Dendritic cell treated with granulocyte-macrophage colony-stimulating factor and Interleukin-4, amounts not matched to agents 40 ng/mL and 50 ng/mL, for 4 days (primary cell): Measurements from ENCODE around the gene CAPN8.

Source experiments
- H3K27ac Mint-ChIP-seq: one replicate; pipeline ENCODE4 v1.8.0; 2022; ENCODE audit warnings: mild to moderate bottlenecking, mixed read lengths
- H3K27me3 Mint-ChIP-seq: one replicate; pipeline ENCODE4 v1.8.0; 2022; ENCODE audit warnings: mild to moderate bottlenecking, mixed read lengths
- H3K36me3 Mint-ChIP-seq: one replicate; pipeline ENCODE4 v1.8.0; 2022; ENCODE audit warnings: low read depth, mixed read lengths
- H3K4me1 Mint-ChIP-seq: one replicate; pipeline ENCODE4 v1.8.0; 2022; ENCODE audit warnings: low read depth, mixed read lengths
- H3K4me3 Mint-ChIP-seq: one replicate; pipeline ENCODE4 v1.8.0; 2022; ENCODE audit warnings: mild to moderate bottlenecking, moderate library complexity, mixed read lengths
- H3K9me3 Mint-ChIP-seq: one replicate; pipeline ENCODE4 v1.8.0; 2022; ENCODE audit warnings: mixed read lengths
- intact Hi-C: fragments of 100-400 bp; cut with micrococcal nuclease; formaldehyde crosslinking; loops from one replicate; pipeline ENCODE4 v1.15.0; 2022

The CAPN8 gene

GRCh38 chr1:223654083-223654482 lies 11.4 kb downstream of the CAPN8 start:
- Mint-ChIP-seq H3K27ac (no peak overlapping the region), H3K4me1 (no peaks in the 10 kb centered on the region), H3K36me3 (no peaks in the 10 kb centered on the region), H3K27me3 (peaks cover 12% of the 10 kb centered on the region), H3K4me3 (no peak overlapping the region), H3K9me3 (no peaks in the 10 kb centered on the region)
- intact Hi-C loops = no loop called here

GRCh38 chr1:223653431-223653830 lies 12.1 kb downstream of the CAPN8 start:
- no peak overlapping the region for H3K4me3 Mint-ChIP-seq

GRCh38 chr1:223653015-223653414 lies 12.5 kb downstream of the CAPN8 start:
- H3K9me3 Mint-ChIP-seq = no peaks in the 10 kb centered on the region
- intact Hi-C loops = no loop called here
- peaks cover 13% of the 10 kb centered on the region for H3K27me3 Mint-ChIP-seq

More at GRCh38 chr1:223653431-223653830, 12.1 kb downstream of the CAPN8 start:
- Mint-ChIP-seq H3K36me3 (no peaks in the 10 kb centered on the region), H3K27me3 (peaks cover 12% of the 10 kb centered on the region), H3K4me1 (no peaks in the 10 kb centered on the region), H3K27ac (no peak overlapping the region), H3K9me3 (no peaks in the 10 kb centered on the region)
- intact Hi-C loops = no loop called here

GRCh38 chr1:223652436-223652941 lies 13.0 kb downstream of the CAPN8 start:
- H3K4me3 Mint-ChIP-seq = no peak overlapping the region

More at GRCh38 chr1:223653015-223653414, 12.5 kb downstream of the CAPN8 start:
- Mint-ChIP-seq H3K4me3 (no peak overlapping the region), H3K36me3 (no peaks in the 10 kb centered on the region), H3K27ac (no peak overlapping the region), H3K4me1 (no peaks in the 10 kb centered on the region)

GRCh38 chr1:223651291-223651991 lies 14.1 kb downstream of the CAPN8 start:
- Mint-ChIP-seq H3K27me3 (peaks cover 13% of the 10 kb centered on the region), H3K4me1 (no peaks in the 10 kb centered on the region), H3K27ac (no peak overlapping the region), H3K36me3 (no peaks in the 10 kb centered on the region), H3K4me3 (no peak overlapping the region), H3K9me3 (no peaks in the 10 kb centered on the region)
- intact Hi-C loops = no loop called here

More at GRCh38 chr1:223652436-223652941, 13.0 kb downstream of the CAPN8 start:
- H3K27ac Mint-ChIP-seq = no peak overlapping the region
- H3K36me3 Mint-ChIP-seq = no peaks in the 10 kb centered on the region
- no peaks in the 10 kb centered on the region for H3K9me3 Mint-ChIP-seq
- peaks cover 13% of the 10 kb centered on the region for H3K27me3 Mint-ChIP-seq
- intact Hi-C loops = no loop called here
- no peaks in the 10 kb centered on the region for H3K4me1 Mint-ChIP-seq

- Mint-ChIP-seq H3K36me3 (no peaks in the 10 kb centered on the region), H3K27me3 (peaks cover 15% of the 10 kb centered on the region), H3K27ac (no peak overlapping the region), H3K4me1 (no peaks in the 10 kb centered on the region), H3K4me3 (no peak overlapping the region), H3K9me3 (no peaks in the 10 kb centered on the region)
- intact Hi-C loops = no loop called here
Observed at GRCh38 chr1:223650465-223650864, 15.0 kb downstream of the CAPN8 start.

- Mint-ChIP-seq H3K4me3 (no peak overlapping the region), H3K4me1 (no peaks in the 10 kb centered on the region), H3K9me3 (no peaks in the 10 kb centered on the region), H3K27me3 (peaks cover 19% of the 10 kb centered on the region), H3K36me3 (no peaks in the 10 kb centered on the region), H3K27ac (no peak overlapping the region)
- intact Hi-C loops = no loop called here
Observed at GRCh38 chr1:223649222-223649621, 16.3 kb downstream of the CAPN8 start.

GRCh38 chr1:223647249-223647648 lies 18.3 kb downstream of the CAPN8 start:
- Mint-ChIP-seq H3K36me3 (no peaks in the 10 kb centered on the region), H3K4me3 (no peak overlapping the region), H3K27me3 (peaks cover 14% of the 10 kb centered on the region), H3K9me3 (no peaks in the 10 kb centered on the region), H3K4me1 (no peaks in the 10 kb centered on the region), H3K27ac (no peak overlapping the region)
- intact Hi-C loops = no loop called here

GRCh38 chr1:223645903-223646302 lies 19.6 kb downstream of the CAPN8 start:
- Mint-ChIP-seq H3K27me3 (peaks cover 18% of the 10 kb centered on the region), H3K4me3 (no peak overlapping the region), H3K36me3 (no peaks in the 10 kb centered on the region), H3K9me3 (peaks cover 9% of the 10 kb centered on the region), H3K27ac (no peak overlapping the region), H3K4me1 (no peaks in the 10 kb centered on the region)
- intact Hi-C loops = no loop called here

- H3K4me3 Mint-ChIP-seq = no peak overlapping the region
- intact Hi-C loops = no loop called here
- no peak overlapping the region for H3K27ac Mint-ChIP-seq
- H3K4me1 Mint-ChIP-seq = no peaks in the 10 kb centered on the region
- peaks cover 16% of the 10 kb centered on the region for H3K27me3 Mint-ChIP-seq
- H3K9me3 Mint-ChIP-seq = peaks cover 23% of the 10 kb centered on the region
- no peaks in the 10 kb centered on the region for H3K36me3 Mint-ChIP-seq
Observed at GRCh38 chr1:223642237-223642636, 23.3 kb downstream of the CAPN8 start.

GRCh38 chr1:223641523-223642039 lies 23.9 kb downstream of the CAPN8 start:
- Mint-ChIP-seq H3K27ac (no peak overlapping the region), H3K27me3 (peaks cover 21% of the 10 kb centered on the region), H3K4me3 (no peak overlapping the region), H3K9me3 (peaks cover 23% of the 10 kb centered on the region), H3K36me3 (no peaks in the 10 kb centered on the region), H3K4me1 (no peaks in the 10 kb centered on the region)
- intact Hi-C loops = no loop called here

GRCh38 chr1:223639331-223639749 lies 26.2 kb downstream of the CAPN8 start:
- H3K36me3 Mint-ChIP-seq = no peaks in the 10 kb centered on the region
- intact Hi-C loops = no loop called here
- peaks cover 34% of the 10 kb centered on the region for H3K9me3 Mint-ChIP-seq
- H3K27me3 Mint-ChIP-seq = peaks cover 14% of the 10 kb centered on the region
- no peak overlapping the region for H3K4me3 Mint-ChIP-seq
- no peak overlapping the region for H3K27ac Mint-ChIP-seq
- H3K4me1 Mint-ChIP-seq = no peaks in the 10 kb centered on the region

- Mint-ChIP-seq H3K27me3 (peaks cover 13% of the 10 kb centered on the region), H3K27ac (no peak overlapping the region)
- intact Hi-C loops = no loop called here
Observed at GRCh38 chr1:223635236-223635635, 30.3 kb downstream of the CAPN8 start.

GRCh38 chr1:223634423-223634822 lies 31.1 kb downstream of the CAPN8 start:
- H3K36me3 Mint-ChIP-seq = no peaks in the 10 kb centered on the region
- H3K9me3 Mint-ChIP-seq = peaks cover 18% of the 10 kb centered on the region
- no peak overlapping the region for H3K27ac Mint-ChIP-seq
- H3K4me3 Mint-ChIP-seq = no peak overlapping the region
- H3K27me3 Mint-ChIP-seq = peaks cover 13% of the 10 kb centered on the region
- H3K4me1 Mint-ChIP-seq = no peaks in the 10 kb centered on the region
- intact Hi-C loops = no loop called here

More at GRCh38 chr1:223635236-223635635, 30.3 kb downstream of the CAPN8 start:
- Mint-ChIP-seq H3K4me3 (no peak overlapping the region), H3K36me3 (no peaks in the 10 kb centered on the region), H3K9me3 (peaks cover 26% of the 10 kb centered on the region), H3K4me1 (no peaks in the 10 kb centered on the region)
